T-helper 2 cell treated with Interferon-gamma antibody and Interleukin-4, amounts not matched to agents 100 ng/mL and 5 ng/mL, for 36 hours (primary cell): ENCODE measurements around the gene SPR. TPM values are rescaled to one million over a fixed set of nuclear protein-coding genes. Genes with fewer than 3 reads are reported as not detected.
"Not testable (repeated sequence)": the region's sequence is repeated elsewhere in the genome, so short reads cannot be mapped to it uniquely, and the experiment has no call there.

Experiments
- intact Hi-C: fragments of 100-400 bp; cut with micrococcal nuclease; formaldehyde crosslinking; loops from one replicate; pipeline ENCODE4 v1.15.1; 2023
- total RNA-seq: library from RNA; stranded (reverse); gene quantifications from 2 replicates; pipeline ENCODE4 v1.2.3, GENCODE V29; 2022

The SPR gene
- total RNA-seq, 1 donor from 2014 or later, result 0.98 TPM

DNA sequence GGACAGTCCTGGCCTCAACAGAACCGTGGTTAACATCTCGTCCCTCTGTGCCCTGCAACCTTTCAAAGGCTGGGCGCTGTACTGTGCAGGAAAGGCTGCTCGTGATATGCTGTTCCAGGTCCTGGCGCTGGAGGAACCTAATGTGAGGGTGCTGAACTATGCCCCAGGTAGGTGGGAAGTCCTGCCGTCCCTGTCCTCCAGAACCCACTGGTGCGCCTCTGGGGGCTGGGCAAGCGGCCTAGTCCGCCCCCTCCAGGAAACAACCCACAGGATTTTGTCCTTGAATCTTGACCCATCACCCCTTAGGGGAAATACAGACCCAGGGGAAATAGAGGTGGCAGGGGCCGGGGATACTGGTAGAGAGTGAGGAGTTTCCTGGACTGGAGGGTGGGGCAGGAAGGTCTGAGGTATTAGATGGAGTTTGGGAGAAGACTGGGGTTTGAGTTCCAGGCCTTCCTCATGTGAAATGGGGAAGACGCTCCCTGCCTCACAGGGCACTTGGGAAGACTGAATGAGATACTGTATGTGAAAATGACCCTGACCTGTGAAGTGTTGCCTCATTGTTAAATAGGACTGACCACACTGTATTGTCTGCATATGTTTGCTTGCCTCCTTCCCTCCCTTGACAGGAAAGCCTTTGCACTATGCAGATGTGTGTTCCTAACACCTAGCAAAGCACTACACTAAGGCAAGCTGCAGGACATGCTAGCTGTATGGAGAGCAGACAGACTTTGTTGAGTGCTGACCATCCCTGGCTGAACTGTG, 1.4 kb downstream of the SPR start:
- intact Hi-C loops, result no loop called here

DNA sequence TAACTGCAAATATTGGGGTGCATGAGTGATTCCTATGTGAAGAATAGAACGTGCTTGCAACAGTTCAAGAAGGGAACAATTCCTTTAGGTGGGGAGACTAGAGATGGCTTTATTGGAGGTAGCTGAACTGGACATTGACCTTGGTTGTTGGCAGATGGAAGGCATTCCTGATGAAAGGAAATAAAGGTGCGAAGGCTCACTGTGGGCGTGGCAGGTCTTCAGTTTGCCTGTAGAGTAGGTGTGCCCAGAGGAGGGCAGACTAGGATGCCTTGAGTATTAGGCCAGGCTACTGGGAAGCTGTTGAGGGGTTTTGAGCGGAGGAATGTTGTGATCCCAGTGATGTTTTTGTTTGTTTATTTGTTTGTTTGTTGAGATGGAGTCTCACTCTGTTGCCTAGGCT, 2.8 kb downstream of the SPR start:
- intact Hi-C loops, result no loop called here

GRCh38 chr2:72891091-72891818, 4.0 kb downstream of the SPR start:
- intact Hi-C loops, result no loop called here

DNA sequence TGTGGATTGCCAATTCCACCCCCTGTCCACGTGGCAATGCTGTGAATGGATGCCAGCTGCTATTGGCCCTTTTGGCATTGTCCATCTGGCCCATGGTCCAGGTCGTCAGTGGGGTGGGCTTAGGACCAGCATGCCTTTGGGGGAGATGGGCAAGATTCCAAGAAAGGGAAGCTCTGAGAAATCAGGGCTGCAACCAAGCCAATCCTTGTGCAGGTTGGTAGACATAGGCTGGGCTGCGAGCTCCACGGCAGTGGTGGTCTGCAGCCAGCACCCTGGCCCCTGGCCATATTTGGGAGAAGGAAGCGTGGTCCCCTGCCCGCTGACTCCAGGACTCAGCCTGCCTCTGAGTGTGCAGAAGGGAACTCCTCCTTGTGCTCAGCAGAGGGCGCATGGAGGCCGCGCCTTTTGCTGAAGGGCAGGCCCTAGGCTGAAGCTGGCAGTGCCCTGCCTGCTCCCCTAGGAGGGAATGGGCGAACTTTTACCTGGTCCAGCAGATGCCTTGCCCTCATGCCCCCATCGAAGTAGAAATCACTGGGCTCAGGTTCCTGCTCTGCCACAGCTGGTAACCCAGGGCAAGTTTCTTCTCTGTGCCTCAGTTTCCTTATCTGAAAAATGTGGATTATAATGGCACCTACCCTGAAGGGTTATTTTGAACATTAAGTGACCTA, 5.4 kb downstream of the SPR start:
- intact Hi-C loops, result loop anchor here (1.0 to 2.0 kb wide), 4 partner anchors 178 to 322 kb away; partner anchors contain the start of genes SFXN5 and SMYD5

- intact Hi-C loops, result loop anchor here (2.0 kb wide), 3 partner anchors 177 to 321 kb away; partner anchors contain the start of genes SFXN5 and SMYD5
Measured at GRCh38 chr2:72893594-72894319, 6.5 kb downstream of the SPR start.

GRCh38 chr2:72894514-72894913, 7.3 kb downstream of the SPR start:
- intact Hi-C loops, result no loop called here

GRCh38 chr2:72895154-72895553, 7.9 kb downstream of the SPR start:
- intact Hi-C loops, result no loop called here

DNA sequence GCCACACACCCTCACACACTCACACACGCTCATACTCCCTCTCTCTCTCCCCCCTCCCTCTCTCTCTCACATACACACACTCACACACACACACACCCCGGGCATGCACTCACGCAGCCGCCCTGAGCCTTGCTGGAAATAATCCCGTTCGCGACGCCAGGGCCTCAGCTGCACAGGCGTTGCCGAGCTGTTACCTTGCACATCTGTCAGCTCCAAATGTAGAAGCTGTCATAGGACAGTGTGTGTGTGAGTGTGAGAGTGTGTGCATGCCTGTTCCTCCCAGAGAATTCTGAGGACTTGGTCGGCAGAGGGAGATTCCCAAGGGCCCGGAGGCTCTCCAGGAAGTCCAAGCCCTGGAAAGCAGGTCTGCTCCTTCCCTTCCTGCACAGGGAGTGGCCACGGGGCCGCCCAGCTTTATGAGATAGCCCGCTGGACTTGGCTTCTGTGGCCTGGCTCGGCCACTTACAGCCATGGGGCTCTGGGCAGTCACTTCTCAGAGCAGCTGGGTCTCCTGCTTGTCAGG, 8.6 kb downstream of the SPR start:
- intact Hi-C loops, result no loop called here

- intact Hi-C loops, result no loop called here
Measured at GRCh38 chr2:72896446-72896845, 9.2 kb downstream of the SPR start.

- intact Hi-C loops, result no loop called here
Measured at GRCh38 chr2:72897785-72898584, 10.8 kb downstream of the SPR start.

- intact Hi-C loops, result no loop called here
Measured at GRCh38 chr2:72898585-72898906, 11.3 kb downstream of the SPR start.

GRCh38 chr2:72900191-72900825, 13.1 kb downstream of the SPR start:
- intact Hi-C loops, result no loop called here

GRCh38 chr2:72901426-72901825, 14.2 kb downstream of the SPR start:
- intact Hi-C loops, result no loop called here

- intact Hi-C loops, result not testable (repeated sequence)
Measured at GRCh38 chr2:72907369-72907768, 20.2 kb downstream of the SPR start.

DNA sequence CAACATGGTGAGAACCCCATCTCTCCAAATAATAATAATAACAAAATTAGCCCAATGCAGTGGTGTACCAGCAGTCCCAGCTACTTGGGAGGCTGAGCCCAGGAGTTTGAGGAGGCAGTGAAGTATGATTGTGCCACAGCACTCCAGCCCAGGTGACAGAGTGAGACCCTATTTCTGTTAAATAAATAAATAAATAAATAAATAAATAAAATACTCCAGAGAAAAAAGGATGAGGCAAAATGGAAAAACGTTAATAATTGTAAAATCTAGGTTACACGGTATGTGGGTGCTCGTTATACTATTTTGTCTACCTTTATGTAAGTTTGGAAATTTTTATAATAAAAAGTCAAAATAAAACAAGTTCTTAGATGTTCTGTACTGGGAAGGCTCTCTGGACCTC, 21.5 kb downstream of the SPR start:
- intact Hi-C loops, result no loop called here

DNA sequence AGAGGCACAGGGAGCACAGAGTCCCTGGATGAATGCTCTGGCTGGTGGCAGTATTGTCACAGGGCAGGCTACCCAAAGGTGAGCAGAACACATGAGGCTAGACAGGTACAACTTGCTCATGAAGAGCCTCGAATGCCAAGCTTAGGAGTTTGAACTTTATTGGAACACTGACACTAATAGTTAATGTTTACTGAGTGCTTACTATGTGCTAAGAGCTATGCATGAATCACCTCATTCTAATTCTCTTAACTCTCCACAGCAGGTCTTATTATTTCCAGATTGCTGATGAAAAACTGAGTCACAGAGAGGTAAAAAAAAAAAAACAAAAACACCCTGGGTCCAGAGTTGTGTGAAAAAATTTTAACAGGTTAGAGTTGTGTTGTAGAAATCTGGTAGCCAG, 24.0 kb downstream of the SPR start:
- intact Hi-C loops, result no loop called here

GRCh38 chr2:72913486-72914205, 26.4 kb downstream of the SPR start:
- intact Hi-C loops, result no loop called here

DNA sequence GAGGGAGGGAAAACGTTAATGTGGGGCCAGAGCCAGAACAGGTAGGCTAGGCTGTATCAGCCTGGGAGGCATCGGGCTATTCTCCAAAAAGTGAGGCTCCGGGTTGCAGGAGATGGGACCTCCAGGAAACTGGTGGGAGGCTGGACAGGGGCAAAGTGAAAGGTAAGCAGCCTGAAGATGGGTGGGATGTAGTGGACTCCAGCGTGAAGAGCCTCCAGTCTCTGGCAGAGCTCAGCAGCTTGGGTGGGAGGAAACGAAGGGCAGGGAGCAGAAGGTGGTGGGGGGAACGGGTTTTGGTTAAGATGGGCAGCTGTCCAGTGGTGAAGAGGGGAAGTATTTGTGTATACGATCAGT, 27.0 kb downstream of the SPR start:
- intact Hi-C loops, result no loop called here

- intact Hi-C loops, result loop anchor here (5.0 kb wide), 1 partner anchor 767 kb away; the partner anchor contains the start of gene CYP26B1
Measured at GRCh38 chr2:72914589-72915319, 27.5 kb downstream of the SPR start.
